GM19395 (cell line): ENCODE data around the gene DTX1.

Experiments used
- ATAC-seq: cut with Tn5 transposase; IDR thresholded peaks from one replicate; pipeline ENCODE4 v1.9.1; 2021; ENCODE audit warnings: mild to moderate bottlenecking, moderate library complexity; ENCODE audit not compliant: unreplicated experiment

The DTX1 gene

DNA sequence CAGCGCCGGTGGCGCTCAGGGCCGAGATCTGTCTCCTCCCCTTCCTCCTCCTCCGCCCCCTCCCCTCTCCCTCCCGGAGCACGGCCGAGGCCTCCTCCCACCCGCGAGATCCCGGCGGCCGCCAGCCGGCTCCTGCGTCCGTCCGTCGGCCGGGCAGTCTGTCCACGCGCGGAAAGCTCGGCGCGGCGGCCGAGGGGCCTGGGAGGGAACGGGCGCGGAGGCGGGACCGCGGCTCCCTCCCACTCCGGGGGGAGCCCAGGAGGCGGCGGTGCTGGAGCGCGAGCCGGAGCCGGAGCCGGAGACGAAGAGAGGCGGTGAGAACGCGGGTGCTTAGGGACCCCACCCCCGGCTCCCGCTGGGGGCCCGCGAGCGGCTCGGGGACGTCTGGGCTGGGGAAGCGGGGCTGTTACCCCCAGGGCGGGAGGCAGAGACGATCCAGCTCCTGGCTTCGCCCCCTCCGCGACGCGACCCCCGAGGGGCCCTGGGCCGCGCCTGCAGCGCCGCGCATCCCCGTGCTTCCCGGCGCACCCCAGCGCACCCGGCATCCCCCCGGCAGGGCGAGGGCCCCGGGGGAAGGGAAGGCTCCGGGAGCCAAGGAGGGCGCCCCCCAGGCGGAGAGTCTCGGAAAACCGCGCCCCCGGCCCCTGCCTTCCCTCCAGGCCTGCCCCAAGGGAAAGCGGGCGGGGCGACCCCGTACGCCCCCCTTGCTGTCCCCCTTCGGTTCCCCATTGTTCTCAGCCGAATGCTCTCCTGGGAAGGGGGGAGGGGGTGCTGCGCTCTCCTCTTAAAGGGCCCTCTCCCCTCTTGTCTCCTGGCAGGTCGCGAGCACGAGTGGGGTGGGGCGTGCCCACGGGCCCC is at the start of gene DTX1:
DTX1 (plus strand) TSS at position 100 of the 858 bp plus-strand sequence. CDS start 1,463 bp downstream, outside the sequence.
- ATAC-seq = no peak

- no peak for ATAC-seq
Measured at GRCh38 chr12:113007166-113007565, 49.4 kb upstream of the DTX1 start.

- no peak for ATAC-seq
Measured at GRCh38 chr12:113010701-113011100, 45.8 kb upstream of the DTX1 start.

GRCh38 chr12:113014565-113014964 is 42.0 kb upstream of the DTX1 start:
- no peak for ATAC-seq

- no peak for ATAC-seq
Measured at GRCh38 chr12:113016796-113017195, 39.7 kb upstream of the DTX1 start.

GRCh38 chr12:113019025-113019424 is 37.5 kb upstream of the DTX1 start:
- no peak for ATAC-seq

GRCh38 chr12:113021500-113021899 is 35.0 kb upstream of the DTX1 start:
- ATAC-seq = no peak

GRCh38 chr12:113022563-113023297 is 33.8 kb upstream of the DTX1 start:
- ATAC-seq = no peak

DNA sequence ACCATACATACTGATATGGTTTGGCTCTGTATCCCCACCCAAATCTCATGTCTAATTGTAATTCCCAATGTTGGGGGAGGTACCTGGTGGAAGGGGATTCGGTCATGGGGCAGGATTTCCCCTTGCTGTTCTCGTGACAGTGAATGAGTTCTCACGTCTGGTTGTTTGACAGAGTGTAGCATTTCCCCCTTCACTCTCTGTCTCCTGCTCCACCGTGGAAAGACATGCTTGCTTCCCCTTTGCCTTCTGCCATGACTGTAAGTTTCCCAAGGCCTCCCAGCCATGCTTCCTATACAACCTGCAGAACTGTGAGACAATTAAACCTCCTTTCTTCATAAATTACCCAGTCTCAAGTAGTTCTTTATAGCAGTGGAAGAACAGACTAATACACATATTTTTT is 28.8 kb upstream of the DTX1 start:
- ATAC-seq = no peak

DNA sequence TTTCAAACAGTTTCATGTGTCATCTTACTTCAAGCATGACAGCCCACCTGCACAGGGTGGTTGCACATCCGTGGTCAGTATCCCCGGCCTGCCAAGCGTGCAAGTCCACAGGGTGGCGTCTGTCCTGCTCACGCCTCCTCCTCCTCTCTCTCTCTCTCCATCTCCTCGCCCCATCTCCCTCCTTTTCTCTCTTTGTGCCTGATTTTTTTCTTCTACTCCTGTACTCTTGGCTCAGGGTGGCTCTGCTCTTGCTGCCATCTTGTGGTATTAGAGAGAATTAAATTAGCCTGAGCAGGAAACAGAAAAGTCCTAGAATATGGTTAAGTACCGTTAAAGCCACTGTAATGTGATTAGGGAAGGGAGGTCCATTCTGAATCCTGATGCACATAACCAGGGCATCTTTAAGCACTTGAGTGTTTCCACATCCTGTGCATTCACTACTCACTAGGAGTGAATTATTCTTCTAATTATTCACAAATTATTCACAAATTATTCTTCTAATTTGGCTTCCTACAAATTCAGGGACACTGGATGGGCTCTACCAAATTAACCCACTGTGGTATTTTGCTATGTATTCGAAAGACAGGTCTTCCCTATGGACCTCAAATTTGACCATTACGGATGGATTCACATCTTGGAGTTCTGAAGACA is 25.5 kb upstream of the DTX1 start:
- no peak for ATAC-seq

DNA sequence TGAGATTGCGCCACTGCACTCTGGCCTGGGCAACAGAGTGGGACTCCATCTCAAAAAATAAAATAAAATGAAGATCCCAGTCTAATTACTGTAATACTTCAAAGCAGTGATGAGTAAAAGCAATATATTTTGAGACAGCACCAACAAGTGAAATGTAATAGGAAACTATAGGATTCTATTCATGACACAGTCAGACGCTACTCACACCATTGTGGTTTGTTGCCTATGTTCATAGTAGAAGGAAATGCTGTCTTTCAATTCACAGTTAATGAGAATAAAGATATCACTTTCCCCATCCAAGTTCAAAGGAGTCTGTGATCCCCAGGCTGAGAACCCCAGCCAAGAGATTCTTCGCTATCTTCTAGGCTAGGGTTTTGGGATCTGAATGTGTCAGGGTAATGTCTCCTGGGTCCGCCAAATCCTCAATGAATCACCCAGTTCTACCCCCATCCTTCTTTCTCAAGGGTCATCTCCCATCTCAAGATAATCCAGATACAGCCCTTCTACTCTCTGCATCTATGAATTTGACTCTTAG is 16.6 kb upstream of the DTX1 start:
- ATAC-seq = no peak

DNA sequence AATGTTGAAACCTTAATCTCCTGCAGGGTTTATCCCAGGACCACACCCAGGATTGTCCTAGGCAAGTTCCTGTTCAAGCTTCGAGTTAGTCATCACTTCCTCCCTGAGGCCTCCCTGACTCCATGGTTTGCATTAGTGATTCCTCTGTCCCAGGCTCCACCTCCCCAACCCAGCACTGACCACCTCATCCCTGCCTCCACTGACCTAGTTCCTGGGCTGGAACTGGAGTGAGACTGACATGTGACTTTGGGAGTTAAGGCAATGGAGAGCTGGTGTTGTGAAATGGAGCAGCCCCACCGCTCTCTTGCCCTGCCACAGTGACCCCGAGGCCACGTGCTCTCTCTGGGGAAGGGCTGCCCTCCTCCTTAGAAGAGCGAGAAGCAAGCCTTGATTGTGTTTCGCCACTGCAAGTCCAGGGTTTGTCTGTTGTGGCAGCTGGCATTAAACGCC is 15.8 kb upstream of the DTX1 start:
- ATAC-seq = no peak

GRCh38 chr12:113041560-113041959 is 15.0 kb upstream of the DTX1 start:
- no peak for ATAC-seq

DNA sequence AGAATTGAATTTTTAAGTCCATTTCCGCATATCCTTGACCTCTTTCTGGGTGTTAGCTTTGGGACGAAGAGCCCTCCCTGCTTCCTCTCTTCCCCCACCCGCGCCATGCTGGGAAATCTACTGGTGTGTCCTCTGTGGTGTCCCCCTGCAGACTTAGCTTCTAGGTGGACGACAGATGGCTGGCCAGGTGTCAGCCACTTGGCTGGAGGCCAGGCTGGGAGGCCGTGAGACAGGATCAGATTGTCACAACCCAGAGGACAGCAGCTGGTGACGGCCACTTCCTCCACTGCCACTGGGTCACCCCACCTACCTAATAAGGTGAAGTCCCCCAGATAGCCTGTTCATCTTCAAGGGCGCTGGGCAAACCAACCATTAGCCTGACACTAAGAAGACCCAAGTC is 13.3 kb upstream of the DTX1 start:
- no peak for ATAC-seq

GRCh38 chr12:113044516-113044915 is 12.0 kb upstream of the DTX1 start:
- no peak for ATAC-seq

DNA sequence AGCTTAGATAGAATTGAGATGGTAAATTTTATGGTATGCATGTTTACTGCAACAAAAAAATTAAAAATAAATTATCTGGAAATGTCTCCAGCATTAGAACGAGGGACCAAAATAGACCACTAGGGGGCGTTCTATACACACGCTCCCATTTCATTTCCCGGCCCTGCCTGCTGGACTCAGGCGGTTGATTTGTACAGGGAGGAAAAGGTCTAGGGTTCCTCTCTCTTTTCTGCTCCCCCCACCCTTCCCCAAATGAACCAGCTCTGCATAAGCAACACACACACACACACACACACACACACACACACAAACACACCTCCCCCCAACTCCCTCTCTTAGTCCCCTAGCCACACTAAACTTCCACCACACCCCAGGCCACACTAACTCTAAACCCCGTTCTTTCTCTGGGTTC is 7.8 kb upstream of the DTX1 start:
- no peak for ATAC-seq

DNA sequence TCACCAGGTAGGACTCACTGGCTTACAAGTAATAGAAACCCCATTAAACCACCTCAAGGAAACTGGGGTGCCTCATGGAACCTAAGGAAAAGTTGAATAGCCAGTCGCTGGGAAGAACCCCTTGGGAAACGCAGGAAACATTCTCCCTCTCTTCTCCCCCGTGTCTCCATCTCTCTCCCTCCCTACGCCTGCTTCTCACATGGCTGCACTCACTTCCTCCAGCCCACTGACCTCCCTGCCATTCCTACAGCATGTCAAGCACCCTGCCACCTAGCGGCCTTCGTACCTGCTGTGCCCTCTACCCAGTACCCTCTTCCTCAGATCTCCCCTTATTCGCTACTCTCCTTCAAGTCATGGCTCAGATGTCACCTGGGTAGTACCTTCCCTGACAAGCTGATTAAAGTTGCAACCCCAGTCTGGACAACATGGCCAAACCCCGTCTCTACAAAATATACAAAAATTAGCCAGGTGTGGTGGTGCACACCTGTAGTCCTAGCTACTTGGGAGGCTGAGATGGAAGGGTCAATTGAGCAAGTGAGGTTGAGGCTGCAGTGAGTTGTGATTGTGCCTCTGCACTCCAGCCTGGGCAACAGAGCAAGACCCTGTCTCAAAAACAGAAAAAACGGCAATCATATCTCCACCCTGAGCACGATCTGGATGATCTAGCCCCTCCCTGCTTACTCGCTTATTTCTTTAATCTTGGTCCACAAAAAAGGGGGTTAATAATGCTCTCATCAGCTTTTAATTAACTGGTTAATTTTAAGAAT is 6.4 kb upstream of the DTX1 start:
- ATAC-seq = no peak

GRCh38 chr12:113050795-113051194 is 5.7 kb upstream of the DTX1 start:
- no peak for ATAC-seq

DNA sequence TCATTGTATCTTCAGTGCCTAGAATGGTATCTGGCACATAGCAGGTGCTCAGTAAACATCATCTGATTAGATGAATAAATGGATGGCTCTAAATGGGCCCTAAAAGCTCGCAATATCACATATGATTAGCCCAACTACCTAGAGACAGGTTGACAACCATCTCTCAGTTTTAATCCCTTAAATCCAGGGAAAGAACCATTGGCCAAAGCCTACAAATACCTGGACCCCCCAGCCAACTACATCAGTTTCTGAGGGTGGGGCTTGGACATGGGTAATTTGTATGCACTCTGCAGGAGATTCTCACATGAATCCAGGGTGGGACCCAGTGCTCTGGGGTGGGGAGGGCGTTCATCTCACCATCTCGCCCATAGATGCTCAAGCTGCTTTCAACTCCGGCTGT is 4.8 kb upstream of the DTX1 start:
- ATAC-seq = no peak

DNA sequence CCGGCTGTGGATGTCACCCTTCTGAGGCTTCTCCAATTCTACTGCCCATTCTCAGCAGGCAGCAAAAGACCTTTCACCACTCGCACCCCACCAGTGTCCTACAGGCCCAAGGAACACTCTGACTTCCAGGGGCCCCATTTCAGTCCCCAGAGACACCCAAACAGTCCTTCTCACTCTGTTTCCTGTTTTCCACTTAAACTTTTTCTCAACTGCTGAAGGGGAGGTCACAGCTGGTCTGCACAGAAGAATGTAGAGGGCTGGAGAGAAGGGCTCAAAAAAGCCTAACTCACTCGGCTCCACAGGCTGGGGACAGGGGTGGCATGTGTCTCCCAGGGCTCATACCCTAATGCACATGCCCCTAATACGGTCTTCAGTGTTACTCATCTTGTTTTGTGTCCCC is 4.2 kb upstream of the DTX1 start:
- ATAC-seq = no peak
